Transverse colon (tissue), 4 donors: ENCODE data around the gene WSCD1.

Experiments
- CTCF ChIP-seq, 5 experiments: fragments of 200-600 bp in 3 of 5; fragments of 450-650 bp in 2 of 5; sonication (generic) in 3 of 5; IDR thresholded peaks; 1 replicate in 2 of 5; 2 replicates in 3 of 5; pipeline ENCODE4 v1.5.1; 2016 to 2017; ENCODE audit warnings: antibody characterized with exemption in 5 of 5, inconsistent platforms in 3 of 5, mild to moderate bottlenecking in 2 of 5, moderate library complexity in 1 of 5
- EP300 ChIP-seq: sonication (generic); formaldehyde crosslinking; IDR thresholded peaks from one replicate; pipeline ENCODE4 v1.6.1; 2017; ENCODE audit warnings: antibody characterized with exemption, low read depth
- POLR2A ChIP-seq: fragments of 450-650 bp; IDR thresholded peaks from one replicate; pipeline ENCODE4 v1.6.1; 2016; ENCODE audit warnings: antibody characterized with exemption, mild to moderate bottlenecking, moderate library complexity
- POLR2AphosphoS5 ChIP-seq, 3 donors: sonication (generic); formaldehyde crosslinking; IDR thresholded peaks; one replicate each; pipeline ENCODE4 v1.6.1; 2016; ENCODE audit warnings: antibody characterized with exemption in 3 of 3

GRCh38 chr17:6082335-6082734 lies 12.2 kb downstream of the WSCD1 start:
- TF ChIP-seq POLR2A (no peak), CTCF (IDR thresholded peaks at IDR 0.05) (no peak), POLR2AphosphoS5 (IDR thresholded peaks at IDR 0.05) (no peak), EP300 (no peak)
